GM13976 (cell line): ENCODE data around the gene SERAC1.

Experiments used
- DNase-seq: peaks from one replicate; pipeline ENCODE4 v3.0.0; 2012; ENCODE audit warnings: low spot score
- in situ Hi-C: fragments of 300-500 bp; cut with MboI; formaldehyde crosslinking; loops from one replicate; pipeline ENCODE4 v1.12.0; 2022; ENCODE audit warnings: low sequenced_read_pairs, mixed read lengths, inconsistent platforms; ENCODE audit not compliant: unreplicated experiment
- TF ChIP-seq, protein P1 (sequence below): IDR thresholded peaks from 2 replicates; pipeline ENCODE4 v1.5.1; 2012; ENCODE audit warnings: borderline replicate concordance, mild to moderate bottlenecking; ENCODE audit not compliant: insufficient read depth; ENCODE audit errors: extremely low read depth, missing control alignments, control extremely low read depth

Gene SERAC1

DNA sequence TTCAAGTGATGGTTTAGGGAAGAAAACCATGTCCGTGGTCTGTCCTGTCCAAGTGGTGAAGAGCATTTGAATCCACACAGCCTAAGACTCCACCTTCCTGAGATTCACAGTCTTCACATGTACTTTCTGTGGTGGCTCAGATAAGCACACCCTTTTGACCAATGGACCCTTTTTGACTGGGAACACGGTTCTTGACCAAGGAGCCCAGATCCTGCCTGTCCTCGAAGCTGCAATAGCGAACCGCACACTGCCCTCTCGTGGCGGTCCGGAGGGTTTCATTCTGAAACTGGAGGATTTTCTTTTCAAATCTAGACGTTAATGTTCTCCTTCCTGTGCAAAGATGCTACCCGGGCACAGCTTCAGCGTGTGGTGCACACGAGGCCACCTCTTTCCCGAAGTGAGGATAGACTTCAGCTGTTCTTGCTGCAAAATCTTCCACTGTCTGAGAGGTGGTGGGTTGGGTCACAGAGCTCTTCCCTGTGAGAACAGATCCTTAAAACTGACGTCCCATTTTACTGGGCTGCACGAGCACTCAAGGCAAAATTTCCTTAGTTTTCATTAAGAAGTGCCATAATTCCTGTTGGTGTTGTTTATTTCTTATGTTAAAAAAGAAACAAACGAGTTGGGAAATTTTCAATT is 95.9 kb downstream of the SERAC1 start:
- TF ChIP-seq, protein P1, sequence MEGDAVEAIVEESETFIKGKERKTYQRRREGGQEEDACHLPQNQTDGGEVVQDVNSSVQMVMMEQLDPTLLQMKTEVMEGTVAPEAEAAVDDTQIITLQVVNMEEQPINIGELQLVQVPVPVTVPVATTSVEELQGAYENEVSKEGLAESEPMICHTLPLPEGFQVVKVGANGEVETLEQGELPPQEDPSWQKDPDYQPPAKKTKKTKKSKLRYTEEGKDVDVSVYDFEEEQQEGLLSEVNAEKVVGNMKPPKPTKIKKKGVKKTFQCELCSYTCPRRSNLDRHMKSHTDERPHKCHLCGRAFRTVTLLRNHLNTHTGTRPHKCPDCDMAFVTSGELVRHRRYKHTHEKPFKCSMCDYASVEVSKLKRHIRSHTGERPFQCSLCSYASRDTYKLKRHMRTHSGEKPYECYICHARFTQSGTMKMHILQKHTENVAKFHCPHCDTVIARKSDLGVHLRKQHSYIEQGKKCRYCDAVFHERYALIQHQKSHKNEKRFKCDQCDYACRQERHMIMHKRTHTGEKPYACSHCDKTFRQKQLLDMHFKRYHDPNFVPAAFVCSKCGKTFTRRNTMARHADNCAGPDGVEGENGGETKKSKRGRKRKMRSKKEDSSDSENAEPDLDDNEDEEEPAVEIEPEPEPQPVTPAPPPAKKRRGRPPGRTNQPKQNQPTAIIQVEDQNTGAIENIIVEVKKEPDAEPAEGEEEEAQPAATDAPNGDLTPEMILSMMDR = peak; percentile 74
- in situ Hi-C loops = no loop called here
- DNase-seq = peak; percentile 88

- TF ChIP-seq, protein P1 = no peak
- in situ Hi-C loops = no loop called here
- no peak for DNase-seq
Observed at GRCh38 chr6:158071121-158072082, 96.7 kb downstream of the SERAC1 start.

GRCh38 chr6:158070513-158070912 is 97.5 kb downstream of the SERAC1 start:
- TF ChIP-seq, protein P1 = no peak
- in situ Hi-C loops = no loop called here
- no peak for DNase-seq

GRCh38 chr6:158069800-158070195 is 98.3 kb downstream of the SERAC1 start:
- TF ChIP-seq, protein P1 = no peak
- in situ Hi-C loops = no loop called here
- DNase-seq = no peak

GRCh38 chr6:158068893-158069799 is 98.9 kb downstream of the SERAC1 start:
- TF ChIP-seq, protein P1 = no peak
- in situ Hi-C loops = no loop called here
- no peak for DNase-seq
